Activated CD4-positive, alpha-beta T cell treated with anti-CD3 and anti-CD28 coated beads for 48 hours (primary cell): Measurements from ENCODE around the gene TARBP1.

Experiments
- DNase-seq: peaks from one replicate; pipeline ENCODE4 v3.0.0-alpha.2; 2020

The TARBP1 gene

GRCh38 chr1:234375672-234376071 is 103.3 kb downstream of the TARBP1 start:
- no peak for DNase-seq

- no peak for DNase-seq
These were observed 105.1 kb downstream of the TARBP1 start for GRCh38 chr1:234373959-234374254.

GRCh38 chr1:234373064-234373958 is 105.7 kb downstream of the TARBP1 start, which contains the start of gene COA6:
Gene COA6 (plus strand): TSS chr1:234373456. CDS start chr1:234373467, 11 bp downstream.
- peak; percentile 94 for DNase-seq

GRCh38 chr1:234372011-234372757 is 106.8 kb downstream of the TARBP1 start:
- DNase-seq, result no peak

GRCh38 chr1:234371414-234371813 is 107.6 kb downstream of the TARBP1 start:
- no peak for DNase-seq

- DNase-seq, result no peak
These were observed 109.2 kb downstream of the TARBP1 start for GRCh38 chr1:234369784-234370183.

- DNase-seq, result no peak
These were observed 109.9 kb downstream of the TARBP1 start for GRCh38 chr1:234369033-234369430.

- peak; percentile 44 for DNase-seq
These were observed 110.5 kb downstream of the TARBP1 start for GRCh38 chr1:234368320-234369032.

GRCh38 chr1:234362558-234362957 is 116.4 kb downstream of the TARBP1 start:
- DNase-seq, result no peak

- no peak for DNase-seq
These were observed 117.8 kb downstream of the TARBP1 start for GRCh38 chr1:234361102-234361603.

GRCh38 chr1:234357831-234358230 is 121.1 kb downstream of the TARBP1 start:
- DNase-seq, result no peak

- DNase-seq, result peak; percentile 65
These were observed 122.2 kb downstream of the TARBP1 start for GRCh38 chr1:234356615-234357269.

GRCh38 chr1:234355782-234356510 is 123.0 kb downstream of the TARBP1 start:
- DNase-seq, result no peak

- no peak for DNase-seq
These were observed 130.0 kb downstream of the TARBP1 start for GRCh38 chr1:234348964-234349363.

GRCh38 chr1:234345237-234345636 is 133.7 kb downstream of the TARBP1 start:
- DNase-seq, result no peak

- DNase-seq, result no peak
These were observed 136.2 kb downstream of the TARBP1 start for GRCh38 chr1:234342774-234343173.
